Adipocyte (in vitro differentiated cells): ENCODE data around the gene GRHL3.

Experiments used
- DNase-seq: peaks from one replicate; pipeline ENCODE4 v3.0.0-alpha.2; 2015; ENCODE audit warnings: low read depth
- H3K27me3 ChIP-seq: replicated peaks from 2 replicates; pipeline ENCODE4 v1.7.0; 2013; ENCODE audit warnings: mild to moderate bottlenecking, low read length, moderate library complexity; ENCODE audit not compliant: control insufficient read depth, insufficient read depth
- H3K36me3 ChIP-seq: 2 replicates; pipeline ENCODE4 v1.7.0; 2013; ENCODE audit warnings: low read length, mild to moderate bottlenecking, moderate library complexity; ENCODE audit not compliant: control insufficient read depth, insufficient read depth, severe bottlenecking
- H3K4me1 ChIP-seq: 2 replicates; pipeline ENCODE4 v1.7.0; 2013; ENCODE audit warnings: mild to moderate bottlenecking, low read length, moderate library complexity; ENCODE audit not compliant: control insufficient read depth, insufficient read depth
- H3K4me3 ChIP-seq: 2 replicates; pipeline ENCODE4 v1.7.0; 2013; ENCODE audit warnings: mild to moderate bottlenecking, low read length, moderate library complexity
- H3K9ac ChIP-seq: 2 replicates; pipeline ENCODE4 v1.7.0; 2013; ENCODE audit warnings: mild to moderate bottlenecking, low read length, moderate library complexity
- H3K9me3 ChIP-seq: 2 replicates; pipeline ENCODE4 v1.7.0; 2013; ENCODE audit warnings: mild to moderate bottlenecking, low read length, moderate library complexity; ENCODE audit not compliant: control insufficient read depth

GRHL3 gene

DNA sequence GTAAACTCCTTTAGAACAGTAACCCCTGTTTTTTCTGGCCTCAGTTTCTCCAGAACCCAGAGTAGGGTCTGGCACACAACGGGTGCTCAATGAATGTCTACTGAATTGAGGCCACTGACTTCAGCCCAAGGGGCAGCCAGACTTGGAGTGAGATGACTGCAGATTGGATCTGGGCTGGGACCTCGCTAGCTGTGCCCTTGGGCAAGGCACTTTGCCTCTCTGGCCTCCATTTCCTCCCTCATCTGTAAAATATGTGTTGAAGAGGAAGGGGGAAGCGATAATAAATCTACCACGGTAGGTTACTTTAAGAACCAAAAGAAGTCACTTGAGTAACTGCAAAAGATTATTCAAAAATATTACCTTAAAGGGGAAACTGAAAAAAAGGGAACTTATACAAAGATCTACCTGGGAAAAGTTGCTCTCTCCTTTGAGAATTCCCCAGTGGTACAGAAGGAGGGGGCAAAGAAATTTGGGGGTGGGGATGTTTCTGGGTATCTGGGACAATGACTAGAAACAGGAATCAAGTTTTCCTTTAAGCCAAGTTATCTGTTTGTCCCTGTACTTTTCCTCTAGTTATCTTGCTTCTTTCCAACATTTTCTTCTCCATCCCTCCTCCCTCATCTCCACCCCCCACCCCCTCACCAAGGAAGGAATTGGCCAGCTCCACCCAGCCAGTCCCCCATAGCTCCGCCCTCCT, 394 bp upstream of the GRHL3 start:
- Histone ChIP-seq H3K36me3 (no peaks in the 10 kb centered on the region), H3K4me1 (peaks cover 13% of the 10 kb centered on the region), H3K27me3 (peaks cover 51% of the 10 kb centered on the region), H3K9me3 (no peaks in the 10 kb centered on the region), H3K9ac (no peak overlapping the region), H3K4me3 (no peak overlapping the region)
- no peak for DNase-seq

DNA sequence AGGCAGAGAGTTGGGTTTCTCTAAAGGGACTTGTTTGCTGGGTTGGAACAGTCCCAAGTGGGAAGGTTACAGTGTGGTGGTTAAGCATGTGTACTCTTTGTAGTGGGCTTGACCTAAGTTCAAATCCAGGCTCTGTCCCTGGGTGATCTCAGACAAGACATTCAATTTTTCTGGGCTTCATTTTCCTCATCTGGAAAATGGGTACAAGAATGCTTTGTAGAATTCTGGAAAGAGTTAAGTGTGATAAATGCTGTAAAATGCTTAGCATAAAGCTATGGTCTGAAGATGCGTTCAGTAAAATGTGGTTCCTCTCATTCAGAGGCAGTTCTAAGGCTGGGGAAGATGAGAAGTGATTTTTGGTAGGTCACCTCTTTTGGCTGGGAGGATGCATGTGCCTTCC, 805 bp downstream of the GRHL3 start:
- H3K4me1 ChIP-seq: peaks cover 13% of the 10 kb centered on the region
- H3K9ac ChIP-seq: no peak overlapping the region
- no peak overlapping the region for H3K4me3 ChIP-seq
- no peaks in the 10 kb centered on the region for H3K36me3 ChIP-seq
- peaks cover 51% of the 10 kb centered on the region for H3K27me3 ChIP-seq
- no peak for DNase-seq
- no peaks in the 10 kb centered on the region for H3K9me3 ChIP-seq

DNA sequence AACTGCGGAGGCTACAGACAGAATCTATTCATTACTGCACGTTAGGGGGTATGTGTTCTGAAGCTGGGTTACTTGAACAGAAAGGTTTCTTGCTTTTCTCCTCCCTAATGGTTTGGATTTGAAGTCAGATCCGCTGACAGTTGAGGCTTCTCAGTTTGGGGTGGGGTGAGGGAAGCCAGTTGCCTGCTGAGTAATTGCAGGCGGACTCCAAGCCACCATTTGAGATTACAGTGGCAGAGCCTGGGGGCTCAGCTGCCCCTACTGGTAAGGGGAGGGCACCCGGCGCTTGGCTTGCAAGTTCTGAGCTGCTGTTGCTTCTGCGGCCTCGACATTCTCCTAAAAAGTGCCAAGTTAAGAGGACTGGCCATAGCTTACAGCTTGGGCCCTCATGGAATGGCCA, 2.0 kb downstream of the GRHL3 start:
- no peaks in the 10 kb centered on the region for H3K36me3 ChIP-seq
- H3K4me1 ChIP-seq: peaks cover 13% of the 10 kb centered on the region
- DNase-seq: no peak
- peaks cover 56% of the 10 kb centered on the region for H3K27me3 ChIP-seq
- no peaks in the 10 kb centered on the region for H3K9me3 ChIP-seq
- no peak overlapping the region for H3K4me3 ChIP-seq
- no peak overlapping the region for H3K9ac ChIP-seq

DNA sequence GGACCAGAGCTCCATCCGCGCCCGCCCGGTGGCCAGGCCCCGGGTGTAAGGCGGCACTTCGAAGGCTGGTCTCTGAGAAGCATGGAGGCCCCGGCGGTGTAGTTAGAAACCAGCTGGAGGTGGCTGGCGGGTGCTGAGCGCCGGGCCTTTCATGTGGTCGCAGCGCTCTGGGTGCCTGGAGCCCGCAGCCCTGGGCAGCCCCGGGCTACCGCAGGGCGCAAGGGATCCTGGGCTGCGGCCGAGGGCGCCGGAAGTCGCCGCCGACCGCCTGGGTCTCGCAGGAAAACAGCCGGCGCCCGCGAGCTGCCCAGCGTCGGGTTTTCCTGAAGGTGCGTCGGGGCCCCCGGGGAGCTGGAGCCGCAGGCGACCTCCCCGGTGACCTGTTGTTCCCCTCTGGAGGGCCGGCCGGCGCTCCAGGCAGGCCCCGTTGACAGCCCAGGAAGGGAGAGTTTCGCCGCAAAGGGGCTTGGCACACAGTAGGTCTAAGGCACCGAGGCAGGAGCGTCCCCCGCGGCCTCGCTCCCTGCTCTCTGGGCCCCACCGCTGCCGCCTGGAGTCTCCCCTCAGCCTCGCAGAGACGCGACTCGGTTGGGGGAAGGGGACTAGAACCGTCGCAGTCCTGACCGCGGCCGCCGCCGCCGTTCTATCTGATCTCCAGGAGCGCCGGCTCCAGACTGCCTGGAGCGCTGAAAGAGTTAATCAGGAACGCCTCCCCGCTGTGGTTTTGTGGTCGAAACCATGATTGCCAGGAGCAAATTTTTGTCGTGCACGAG, 2.7 kb downstream of the GRHL3 start:
- H3K4me3 ChIP-seq: peak overlapping the region; percentile 77
- H3K9ac ChIP-seq: peak overlapping the region; percentile 71
- H3K27me3 ChIP-seq: peaks cover 53% of the 10 kb centered on the region
- DNase-seq: peak; percentile 73
- H3K9me3 ChIP-seq: no peaks in the 10 kb centered on the region
- no peaks in the 10 kb centered on the region for H3K36me3 ChIP-seq
- peaks cover 13% of the 10 kb centered on the region for H3K4me1 ChIP-seq

DNA sequence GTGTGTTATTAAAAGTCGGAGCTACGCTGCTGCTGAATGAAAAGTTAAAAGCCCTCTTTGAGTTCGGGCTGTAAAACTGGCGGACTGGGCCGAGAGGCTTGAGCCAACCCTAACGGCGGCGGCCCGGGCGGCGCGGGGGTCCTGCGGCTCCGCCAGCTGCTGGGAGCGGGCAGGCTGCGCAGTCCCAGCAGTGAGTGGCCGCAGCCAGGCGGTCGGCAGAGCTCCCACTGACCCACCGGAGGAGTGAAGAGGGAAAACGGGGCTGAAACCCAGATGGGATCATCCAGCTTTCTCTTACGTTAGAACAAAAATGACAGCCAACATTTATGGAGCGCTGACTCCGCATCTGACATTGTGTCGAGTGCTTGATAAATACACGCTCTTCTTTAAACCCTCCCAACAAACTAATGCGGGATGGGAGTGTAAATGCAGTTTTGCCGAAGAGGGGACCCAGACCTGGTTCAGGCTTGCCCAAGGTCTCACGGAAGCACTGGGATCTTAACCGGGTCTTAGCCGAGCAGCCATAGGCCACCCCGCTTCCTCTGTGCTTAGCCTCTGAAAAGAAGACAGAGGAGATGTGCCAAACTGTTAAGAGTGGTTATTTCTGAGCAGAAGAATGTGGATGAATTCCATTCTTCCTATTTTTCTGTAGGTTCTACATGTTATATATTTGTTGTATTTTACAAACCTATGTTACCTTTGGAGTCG, 3.5 kb downstream of the GRHL3 start:
- peak; percentile 9 for DNase-seq
- H3K4me1 ChIP-seq: peaks cover 13% of the 10 kb centered on the region
- peak overlapping the region; percentile 77 for H3K4me3 ChIP-seq
- peak overlapping the region; percentile 71 for H3K9ac ChIP-seq
- H3K36me3 ChIP-seq: no peaks in the 10 kb centered on the region
- no peaks in the 10 kb centered on the region for H3K9me3 ChIP-seq
- peaks cover 46% of the 10 kb centered on the region for H3K27me3 ChIP-seq

DNA sequence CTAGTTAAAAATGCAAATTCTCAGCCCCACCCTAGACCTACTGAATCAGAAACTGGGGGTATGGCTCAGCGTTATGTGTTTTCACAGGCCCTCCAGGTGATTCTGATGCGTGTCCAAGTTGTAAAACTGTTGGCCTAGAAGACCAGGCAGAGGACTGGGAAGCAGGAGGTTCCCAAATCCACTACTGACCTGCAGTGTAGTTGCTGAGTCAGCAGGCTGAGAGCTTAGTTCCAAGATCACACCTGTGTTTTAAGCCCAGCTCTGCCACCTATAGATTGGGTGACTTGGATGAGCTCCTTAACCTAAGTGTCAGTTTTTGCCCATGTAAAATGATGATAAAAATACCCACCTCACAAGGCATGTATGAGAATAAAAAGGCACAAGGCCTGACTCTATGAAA, 4.1 kb downstream of the GRHL3 start:
- H3K4me3 ChIP-seq: no peak overlapping the region
- peaks cover 46% of the 10 kb centered on the region for H3K27me3 ChIP-seq
- no peaks in the 10 kb centered on the region for H3K36me3 ChIP-seq
- no peak overlapping the region for H3K9ac ChIP-seq
- H3K9me3 ChIP-seq: no peaks in the 10 kb centered on the region
- H3K4me1 ChIP-seq: peaks cover 10% of the 10 kb centered on the region
- no peak for DNase-seq

DNA sequence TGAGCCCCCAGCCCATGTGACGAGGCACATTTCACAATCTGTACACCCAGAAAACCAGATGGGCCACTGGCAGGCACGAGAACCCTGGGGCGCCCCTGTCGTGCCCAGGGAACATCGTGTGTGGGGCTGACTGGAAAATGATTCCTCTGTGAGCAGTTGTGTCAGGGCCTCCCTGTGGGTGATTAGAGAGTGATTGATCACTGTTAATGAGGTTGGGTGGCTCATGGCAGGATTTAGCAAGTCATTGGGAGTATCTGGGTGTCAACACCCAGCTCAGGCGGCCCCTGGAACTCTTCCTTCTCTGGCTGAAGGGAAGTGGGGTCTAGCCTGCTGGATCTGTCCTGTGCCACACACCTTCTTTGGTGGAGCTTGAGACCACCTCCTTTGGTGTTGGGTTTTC, 5.7 kb downstream of the GRHL3 start:
- no peaks in the 10 kb centered on the region for H3K36me3 ChIP-seq
- H3K4me1 ChIP-seq: peaks cover 9% of the 10 kb centered on the region
- no peak overlapping the region for H3K9ac ChIP-seq
- H3K4me3 ChIP-seq: no peak overlapping the region
- no peaks in the 10 kb centered on the region for H3K9me3 ChIP-seq
- peaks cover 35% of the 10 kb centered on the region for H3K27me3 ChIP-seq
- DNase-seq: no peak

DNA sequence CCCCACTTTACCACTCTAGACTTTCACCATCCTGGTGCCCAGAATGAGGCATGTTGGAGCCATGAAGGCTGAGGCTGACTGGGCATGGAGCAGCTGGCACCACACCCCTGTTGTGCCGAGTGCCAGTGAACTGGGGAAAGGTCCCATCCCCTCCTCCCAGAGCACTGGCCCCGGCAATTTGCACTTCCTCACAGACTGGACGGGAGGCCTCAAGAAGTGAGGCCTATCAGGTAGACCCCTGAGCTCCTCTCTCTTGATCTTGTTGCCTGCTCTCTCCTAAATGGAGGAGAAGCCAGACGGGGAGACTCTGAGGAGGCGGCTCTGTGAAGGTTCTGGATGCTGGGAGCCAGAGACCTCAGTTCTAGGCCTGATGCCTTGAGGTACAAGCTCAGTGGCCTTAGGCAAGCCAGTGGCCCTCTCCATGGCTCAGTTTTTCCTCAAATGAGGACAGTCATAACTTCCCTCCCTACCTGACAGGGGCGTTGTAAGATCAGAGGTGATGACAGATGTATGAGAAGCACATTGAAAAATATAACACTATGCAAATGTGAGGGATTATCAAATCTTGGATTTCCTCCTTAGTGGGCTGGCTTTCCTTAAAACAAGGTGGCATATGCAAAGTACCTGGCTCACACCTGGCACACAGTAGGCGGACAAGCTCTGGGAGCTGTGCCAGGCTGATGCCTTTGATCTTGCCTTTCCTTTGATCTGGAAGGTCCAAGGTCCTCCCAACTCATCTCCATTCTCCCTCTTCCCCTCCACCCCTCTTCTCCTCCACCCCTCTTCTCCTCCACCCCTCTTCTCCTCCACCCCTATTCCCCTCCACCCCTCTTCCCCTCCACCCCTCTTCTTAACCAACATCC, 6.7 kb downstream of the GRHL3 start:
- peaks cover 26% of the 10 kb centered on the region for H3K27me3 ChIP-seq

DNA sequence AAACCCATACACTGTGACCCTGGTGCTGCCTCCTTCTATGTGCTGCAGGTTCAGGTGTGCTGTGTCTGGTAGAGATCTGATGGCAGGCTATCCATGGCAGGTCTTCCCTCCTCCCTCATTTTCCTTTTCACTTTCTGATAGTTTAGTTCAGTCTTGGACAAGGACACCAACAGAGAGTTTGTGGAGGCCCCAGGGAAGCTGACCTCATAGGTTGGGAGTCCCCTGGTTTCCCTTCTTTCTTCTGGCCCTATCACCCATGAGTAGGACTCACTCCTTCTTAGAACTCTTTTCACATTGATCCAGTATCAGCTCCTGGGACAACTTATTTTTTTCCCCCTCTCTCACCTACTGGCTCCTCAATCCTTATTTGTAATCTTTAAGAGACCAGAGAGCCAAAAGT, 8.3 kb downstream of the GRHL3 start:
- Histone ChIP-seq H3K9ac (no peak overlapping the region), H3K36me3 (no peaks in the 10 kb centered on the region), H3K27me3 (peaks cover 19% of the 10 kb centered on the region), H3K9me3 (no peaks in the 10 kb centered on the region), H3K4me1 (peaks cover 14% of the 10 kb centered on the region), H3K4me3 (no peak overlapping the region)
- DNase-seq: no peak

More for the DNA sequence above, 6.7 kb downstream of the GRHL3 start:
- H3K9ac ChIP-seq: no peak overlapping the region
- H3K4me1 ChIP-seq: peaks cover 15% of the 10 kb centered on the region
- H3K9me3 ChIP-seq: no peaks in the 10 kb centered on the region
- no peak overlapping the region for H3K4me3 ChIP-seq
- DNase-seq: no peak
- H3K36me3 ChIP-seq: no peaks in the 10 kb centered on the region

DNA sequence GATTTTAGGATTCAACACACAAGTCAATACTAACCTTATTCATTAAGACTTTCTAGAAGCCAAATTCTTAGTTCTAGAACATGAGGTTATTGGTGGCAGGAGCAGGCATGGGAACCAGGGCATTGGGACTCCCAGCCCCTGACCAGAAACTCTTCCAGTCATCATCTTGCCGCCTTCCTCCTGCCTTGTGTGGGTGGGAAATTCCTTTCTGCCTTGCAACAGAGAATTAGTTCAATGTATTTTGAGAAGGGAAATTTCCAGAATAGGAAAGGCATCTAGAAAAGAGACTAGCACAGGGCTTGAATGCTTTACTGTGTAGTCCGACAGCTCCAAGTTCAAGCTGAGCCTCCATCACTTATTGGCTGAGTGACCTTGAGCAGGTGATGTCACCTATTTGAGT, 8.7 kb downstream of the GRHL3 start:
- peak; percentile 32 for DNase-seq
- Histone ChIP-seq H3K4me3 (no peak overlapping the region), H3K27me3 (peaks cover 20% of the 10 kb centered on the region), H3K9ac (no peak overlapping the region), H3K4me1 (peaks cover 11% of the 10 kb centered on the region), H3K36me3 (no peaks in the 10 kb centered on the region), H3K9me3 (no peaks in the 10 kb centered on the region)
